Spinal cord (tissue), 10 donors: ENCODE data around the gene PAPOLA. TPM values are rescaled to one million over a fixed set of nuclear protein-coding genes. Genes with fewer than 3 reads are reported as not detected.

Experiments used
- DNase-seq, 6 donors: peaks; one replicate each; pipeline versions ENCODE4 v3.0.0 to v3.0.0-alpha.2; 2013 to 2015; ENCODE audit warnings: low spot score in 6 of 6, low read depth in 4 of 6
- H3K27ac ChIP-seq: one replicate; pipeline ENCODE4 v1.5.1; 2013; ENCODE audit warnings: low read depth, low read length, control low read depth
- H3K27me3 ChIP-seq: one replicate; pipeline ENCODE4 v1.6.1; 2013; ENCODE audit warnings: low read length; ENCODE audit not compliant: control insufficient read depth, insufficient read depth
- H3K36me3 ChIP-seq: one replicate; pipeline ENCODE4 v1.6.1; 2013; ENCODE audit warnings: low read length; ENCODE audit not compliant: control insufficient read depth, insufficient read depth
- H3K4me1 ChIP-seq: one replicate; pipeline ENCODE4 v1.6.1; 2013; ENCODE audit warnings: low read length; ENCODE audit not compliant: control insufficient read depth, insufficient read depth
- H3K4me3 ChIP-seq: one replicate; pipeline ENCODE4 v1.5.1; 2013; ENCODE audit warnings: low read depth, low read length, control low read depth
- H3K9me3 ChIP-seq: one replicate; pipeline ENCODE4 v1.6.1; 2013; ENCODE audit warnings: low read length; ENCODE audit not compliant: control insufficient read depth, insufficient read depth
- WGBS: methylation state at CpG from one replicate; pipeline ENCODE4 v1.1.5; 2013; ENCODE audit warnings: missing lambda C conversion rate; ENCODE audit not compliant: insufficient coverage; 5-methylcytosine and 5-hydroxymethylcytosine counted together
- polyA plus RNA-seq, 2 donors: library from polyadenylated mRNA; unstranded; fragments of 120-200 nt; gene quantifications; one replicate each; pipeline ENCODE4 v1.2.1, GENCODE V29; 2013; ENCODE audit not compliant: insufficient read length in 2 of 2
- total RNA-seq, 2 donors: library from RNA; depleted of rRNA in 1 of 2; stranded (reverse); fragments of 120-200 nt in 1 of 2; fragments of >200 nt in 1 of 2; gene quantifications; one replicate each; pipeline versions ENCODE4 v1.2.3 to v1.2.4, GENCODE V29; 2013 to 2014
- donor health status: healthy.

Gene PAPOLA
- total and polyA plus RNA-seq, 4 donors: 122 to 197 (median 140) TPM

GRCh38 chr14:96538097-96538989 is 36.2 kb downstream of the PAPOLA start:
- no peaks in the 10 kb centered on the region for H3K9me3 ChIP-seq
- no peaks in the 10 kb centered on the region for H3K4me1 ChIP-seq
- H3K4me3 ChIP-seq: no peak overlapping the region
- no CpG with 5 or more reads among the region's 3 CpGs for whole genome bisulfite sequencing
- DNase-seq: no peak
- H3K27ac ChIP-seq: no peak overlapping the region
- no peaks in the 10 kb centered on the region for H3K27me3 ChIP-seq
- H3K36me3 ChIP-seq: no peaks in the 10 kb centered on the region

GRCh38 chr14:96538990-96539317 is 36.8 kb downstream of the PAPOLA start:
- H3K36me3 ChIP-seq: no peaks in the 10 kb centered on the region
- no peaks in the 10 kb centered on the region for H3K4me1 ChIP-seq
- no peak overlapping the region for H3K4me3 ChIP-seq
- no peak overlapping the region for H3K27ac ChIP-seq
- H3K27me3 ChIP-seq: no peaks in the 10 kb centered on the region
- no peaks in the 10 kb centered on the region for H3K9me3 ChIP-seq
- no peak for DNase-seq
- WGBS: no CpG with 5 or more reads among the region's 1 CpG

GRCh38 chr14:96554315-96554910 is 52.2 kb downstream of the PAPOLA start:
- no peaks in the 10 kb centered on the region for H3K27me3 ChIP-seq
- no peak overlapping the region for H3K27ac ChIP-seq
- WGBS: 60% methylated on average over 1 of the region's 3 CpGs
- no peaks in the 10 kb centered on the region for H3K9me3 ChIP-seq
- H3K4me3 ChIP-seq: no peak overlapping the region
- H3K36me3 ChIP-seq: peaks cover 22% of the 10 kb centered on the region
- no peak for DNase-seq
- no peaks in the 10 kb centered on the region for H3K4me1 ChIP-seq

GRCh38 chr14:96559571-96559970 is 57.4 kb downstream of the PAPOLA start:
- Histone ChIP-seq H3K36me3 (peaks cover 13% of the 10 kb centered on the region), H3K27ac (no peak overlapping the region), H3K27me3 (no peaks in the 10 kb centered on the region), H3K4me1 (no peaks in the 10 kb centered on the region), H3K4me3 (no peak overlapping the region), H3K9me3 (no peaks in the 10 kb centered on the region)
- WGBS: no CpG with 5 or more reads among the region's 1 CpG
- no peak for DNase-seq

- H3K4me3 ChIP-seq: no peak overlapping the region
- H3K27me3 ChIP-seq: no peaks in the 10 kb centered on the region
- H3K9me3 ChIP-seq: no peaks in the 10 kb centered on the region
- peak in 1 of 6 donors; percentile 69 for DNase-seq
- no peaks in the 10 kb centered on the region for H3K4me1 ChIP-seq
- no CpG with 5 or more reads among the region's 1 CpG for WGBS
- H3K36me3 ChIP-seq: peaks cover 3% of the 10 kb centered on the region
- no peak overlapping the region for H3K27ac ChIP-seq
Observed at GRCh38 chr14:96564389-96564788, 62.2 kb downstream of the PAPOLA start.

GRCh38 chr14:96565811-96566210 is 63.6 kb downstream of the PAPOLA start:
- Histone ChIP-seq H3K27me3 (no peaks in the 10 kb centered on the region), H3K36me3 (peaks cover 3% of the 10 kb centered on the region), H3K4me1 (no peaks in the 10 kb centered on the region), H3K4me3 (no peak overlapping the region), H3K9me3 (no peaks in the 10 kb centered on the region), H3K27ac (no peak overlapping the region)
- WGBS: no CpG with 5 or more reads among the region's 2 CpGs
- no peak for DNase-seq

GRCh38 chr14:96567289-96567899 is 65.2 kb downstream of the PAPOLA start:
- H3K4me3 ChIP-seq: no peak overlapping the region
- H3K27ac ChIP-seq: no peak overlapping the region
- H3K4me1 ChIP-seq: no peaks in the 10 kb centered on the region
- no CpG with 5 or more reads among the region's 3 CpGs for WGBS
- H3K36me3 ChIP-seq: no peaks in the 10 kb centered on the region
- H3K9me3 ChIP-seq: no peaks in the 10 kb centered on the region
- H3K27me3 ChIP-seq: no peaks in the 10 kb centered on the region
- peak in 5 of 6 donors; percentile 36 to 93 (median 52) for DNase-seq

GRCh38 chr14:96568621-96569020 is 66.4 kb downstream of the PAPOLA start:
- Histone ChIP-seq H3K4me1 (no peaks in the 10 kb centered on the region), H3K27me3 (no peaks in the 10 kb centered on the region), H3K4me3 (no peak overlapping the region), H3K9me3 (no peaks in the 10 kb centered on the region), H3K27ac (no peak overlapping the region), H3K36me3 (no peaks in the 10 kb centered on the region)
- DNase-seq: no peak

- WGBS: no CpG with 5 or more reads among the region's 4 CpGs
- Histone ChIP-seq H3K4me3 (no peak overlapping the region), H3K9me3 (no peaks in the 10 kb centered on the region), H3K4me1 (no peaks in the 10 kb centered on the region), H3K27me3 (no peaks in the 10 kb centered on the region), H3K27ac (no peak overlapping the region), H3K36me3 (no peaks in the 10 kb centered on the region)
- DNase-seq: no peak
Observed at GRCh38 chr14:96571311-96571710, 69.1 kb downstream of the PAPOLA start.
